Right lobe of liver (tissue), 6 donors: Measurements from ENCODE around the gene RALB. TPM values are rescaled to one million over a fixed set of nuclear protein-coding genes. Genes with fewer than 3 reads are reported as not detected.

Experiments
- ATAC-seq, 4 donors: fragments of 200-7000 bp; cut with Tn5 transposase; one replicate each; pipeline ENCODE4 v1.9.1; 2020; ENCODE audit warnings: mild to moderate bottlenecking in 4 of 4, moderate library complexity in 4 of 4
- DNase-seq, 3 donors: peaks; one replicate each; pipeline ENCODE4 v3.0.0-alpha.2; 2020
- H3K27ac ChIP-seq, 3 donors: fragments of 200-600 bp; one replicate each; pipeline ENCODE4 v1.8.0; 2022
- H3K27me3 ChIP-seq, 2 donors: fragments of 200-600 bp; one replicate each; pipeline ENCODE4 v1.8.0; 2022
- H3K36me3 ChIP-seq, 4 donors: fragments of 200-600 bp; sonication (generic) in 1 of 4; one replicate each; pipeline versions ENCODE4 v1.5.1 to v1.8.0; 2017 to 2022; ENCODE audit warnings: control low read depth in 1 of 4
- H3K4me1 ChIP-seq, 4 donors: fragments of 200-600 bp; sonication (generic) in 1 of 4; one replicate each; pipeline versions ENCODE4 v1.5.1 to v1.8.0; 2017 to 2022; ENCODE audit warnings: control low read depth in 1 of 4
- H3K4me3 ChIP-seq, 3 donors: fragments of 200-600 bp; one replicate each; pipeline ENCODE4 v1.8.0; 2022
- H3K9me3 ChIP-seq, 4 donors: fragments of 200-600 bp; sonication (generic) in 1 of 4; one replicate each; pipeline versions ENCODE4 v1.5.1 to v1.8.0; 2017 to 2022; ENCODE audit warnings: control low read depth in 1 of 4
- POLR2A ChIP-seq: fragments of 450-650 bp; IDR thresholded peaks from one replicate; pipeline ENCODE4 v1.6.1; 2017; ENCODE audit warnings: antibody characterized with exemption, mild to moderate bottlenecking
- WGBS: methylation state at CpG from one replicate; pipeline ENCODE4 v1.1.6; 2018; ENCODE audit warnings: low coverage, low lambda C conversion rate; ENCODE audit not compliant: insufficient coverage; ENCODE audit errors: missing lambda C conversion rate; 5-methylcytosine and 5-hydroxymethylcytosine counted together
- intact Hi-C, 2 donors: fragments of 100-400 bp; cut with DNase I; formaldehyde crosslinking; loops; one replicate each; pipeline versions ENCODE4 v1.11.2 to v1.14.1; 2022
- total RNA-seq, 6 experiments: library from RNA; depleted of rRNA in 2 of 6; stranded (reverse); fragments of >200 nt in 2 of 6; fragmentation: NEBNext Ultra II Directional in 3 of 6; extraction: Animal tissue kit (Norgen Biotek cat#: 25700) in 3 of 6; gene quantifications; one replicate each; pipeline versions ENCODE4 v1.1.0 to v1.2.4, GENCODE V29; 2016 to 2023
- TF ChIP-seq, protein P1 (sequence below), 4 donors: fragments of 200-600 bp in 3 of 4; fragments of 450-650 bp in 1 of 4; IDR thresholded peaks; one replicate each; pipeline versions ENCODE4 v1.5.1 to v1.8.0; 2016 to 2022; ENCODE audit warnings: antibody characterized with exemption in 4 of 4, mild to moderate bottlenecking in 2 of 4
- donor health status: DM: no; HTN: yes; CAD: no.
- donor health status: DM: no; HTN: no; CAD: no.
- donor health status: DM: no; HTN: no; CAD: no.
- donor health status: DM: no; HTN: yes; CAD: no.
- donor health status: DM: no; HTN: yes; CAD: no.

RALB gene
- total RNA-seq, 6 experiments from 2014 or later = 14.5 to 26.8 (median 18.6) TPM

DNA sequence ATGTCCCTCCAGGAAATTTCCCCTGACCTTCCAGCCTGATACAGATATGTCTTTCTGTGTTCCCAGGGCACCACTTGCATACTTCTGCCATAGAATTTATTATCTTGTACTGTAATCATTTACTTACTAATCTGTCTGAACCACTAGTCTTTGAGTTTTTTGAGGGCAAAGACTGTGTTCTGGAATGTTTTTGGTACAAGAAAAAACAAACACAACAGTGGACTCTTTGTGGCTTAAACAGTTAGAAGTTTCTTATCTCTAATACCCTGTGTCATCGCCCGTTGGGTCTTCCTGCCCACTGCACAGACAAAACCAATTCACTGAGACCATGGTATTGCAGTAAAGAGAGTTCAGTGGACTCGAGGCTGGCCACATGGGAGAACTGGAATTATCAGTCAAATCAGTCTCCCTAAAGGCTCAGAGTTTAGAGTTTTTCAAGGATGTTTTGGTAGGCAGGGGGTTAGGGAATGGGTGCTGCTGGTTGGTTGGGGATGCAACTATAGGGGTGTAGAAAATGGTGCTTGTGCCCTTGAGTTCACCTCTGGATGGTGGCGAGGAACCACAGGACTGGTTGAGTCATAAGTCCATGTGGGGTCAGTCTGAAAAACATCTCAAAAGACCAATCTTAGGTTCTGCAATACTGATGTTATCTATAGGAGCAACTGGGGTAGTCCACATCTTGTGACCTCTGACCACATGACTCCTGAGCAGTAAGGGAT lies 20.3 kb downstream of the RALB start:
- Histone ChIP-seq H3K4me1 (no peaks in the 10 kb centered on the region), H3K36me3 (no peaks in the 10 kb centered on the region), H3K4me3 (no peak overlapping the region), H3K27ac (no peak overlapping the region), H3K9me3 (no peaks in the 10 kb centered on the region), H3K27me3 (no peaks in the 10 kb centered on the region)
- intact Hi-C loops = no loop called here
- WGBS = 35% methylated on average over 3 of the region's 4 CpGs
- DNase-seq = no peak
- TF ChIP-seq POLR2A = no peak
- TF ChIP-seq, protein P1, sequence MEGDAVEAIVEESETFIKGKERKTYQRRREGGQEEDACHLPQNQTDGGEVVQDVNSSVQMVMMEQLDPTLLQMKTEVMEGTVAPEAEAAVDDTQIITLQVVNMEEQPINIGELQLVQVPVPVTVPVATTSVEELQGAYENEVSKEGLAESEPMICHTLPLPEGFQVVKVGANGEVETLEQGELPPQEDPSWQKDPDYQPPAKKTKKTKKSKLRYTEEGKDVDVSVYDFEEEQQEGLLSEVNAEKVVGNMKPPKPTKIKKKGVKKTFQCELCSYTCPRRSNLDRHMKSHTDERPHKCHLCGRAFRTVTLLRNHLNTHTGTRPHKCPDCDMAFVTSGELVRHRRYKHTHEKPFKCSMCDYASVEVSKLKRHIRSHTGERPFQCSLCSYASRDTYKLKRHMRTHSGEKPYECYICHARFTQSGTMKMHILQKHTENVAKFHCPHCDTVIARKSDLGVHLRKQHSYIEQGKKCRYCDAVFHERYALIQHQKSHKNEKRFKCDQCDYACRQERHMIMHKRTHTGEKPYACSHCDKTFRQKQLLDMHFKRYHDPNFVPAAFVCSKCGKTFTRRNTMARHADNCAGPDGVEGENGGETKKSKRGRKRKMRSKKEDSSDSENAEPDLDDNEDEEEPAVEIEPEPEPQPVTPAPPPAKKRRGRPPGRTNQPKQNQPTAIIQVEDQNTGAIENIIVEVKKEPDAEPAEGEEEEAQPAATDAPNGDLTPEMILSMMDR (IDR thresholded peaks at IDR 0.05) = no peak
- ATAC-seq = no peak

DNA sequence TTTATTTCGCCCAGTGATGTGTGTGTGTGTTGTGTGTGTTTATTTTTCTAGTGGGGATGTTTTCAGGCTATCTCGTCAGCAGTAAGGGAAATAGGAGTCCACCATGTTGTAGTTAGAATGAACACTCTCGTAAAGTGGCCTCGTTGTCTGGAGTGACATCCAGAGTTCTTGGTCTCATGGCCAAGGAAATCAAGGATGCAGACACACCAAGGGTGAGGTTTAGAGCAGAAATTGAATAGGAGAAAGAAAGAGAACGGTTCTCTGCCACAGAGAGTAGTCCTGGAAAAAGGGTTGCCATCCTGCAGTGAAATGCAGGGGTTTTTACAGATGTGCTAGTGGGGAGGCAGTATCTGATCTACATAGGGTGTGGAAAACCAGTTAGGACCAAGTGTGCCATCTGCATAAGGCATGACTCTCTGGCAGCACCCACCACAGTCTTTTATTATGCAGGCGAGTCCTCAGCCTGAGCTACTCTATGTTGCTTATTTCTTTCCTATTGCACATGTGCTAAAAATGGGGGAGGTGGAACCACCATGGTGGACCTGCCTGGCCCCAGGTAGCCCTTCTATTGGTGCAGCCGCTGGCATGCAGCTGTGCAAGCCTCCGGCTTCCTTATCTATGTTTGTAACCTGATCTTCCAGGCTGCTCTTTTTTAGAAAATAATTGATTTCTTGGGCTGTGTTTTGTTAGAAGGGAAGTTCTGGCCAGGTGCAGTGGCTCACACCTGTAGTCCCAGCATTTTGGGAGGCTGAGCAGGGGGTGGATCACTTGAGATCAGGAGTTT lies 23.2 kb downstream of the RALB start:
- Histone ChIP-seq H3K27ac (no peak overlapping the region), H3K4me3 (no peak overlapping the region), H3K36me3 (no peaks in the 10 kb centered on the region), H3K4me1 (no peaks in the 10 kb centered on the region), H3K27me3 (no peaks in the 10 kb centered on the region), H3K9me3 (no peaks in the 10 kb centered on the region)
- TF ChIP-seq POLR2A = no peak
- TF ChIP-seq, protein P1 (IDR thresholded peaks at IDR 0.05) = no peak
- ATAC-seq = peak in 1 of 4 donors; percentile 30
- DNase-seq = no peak
- intact Hi-C loops = no loop called here
- 80% methylated on average over 7 of the region's 8 CpGs for WGBS

DNA sequence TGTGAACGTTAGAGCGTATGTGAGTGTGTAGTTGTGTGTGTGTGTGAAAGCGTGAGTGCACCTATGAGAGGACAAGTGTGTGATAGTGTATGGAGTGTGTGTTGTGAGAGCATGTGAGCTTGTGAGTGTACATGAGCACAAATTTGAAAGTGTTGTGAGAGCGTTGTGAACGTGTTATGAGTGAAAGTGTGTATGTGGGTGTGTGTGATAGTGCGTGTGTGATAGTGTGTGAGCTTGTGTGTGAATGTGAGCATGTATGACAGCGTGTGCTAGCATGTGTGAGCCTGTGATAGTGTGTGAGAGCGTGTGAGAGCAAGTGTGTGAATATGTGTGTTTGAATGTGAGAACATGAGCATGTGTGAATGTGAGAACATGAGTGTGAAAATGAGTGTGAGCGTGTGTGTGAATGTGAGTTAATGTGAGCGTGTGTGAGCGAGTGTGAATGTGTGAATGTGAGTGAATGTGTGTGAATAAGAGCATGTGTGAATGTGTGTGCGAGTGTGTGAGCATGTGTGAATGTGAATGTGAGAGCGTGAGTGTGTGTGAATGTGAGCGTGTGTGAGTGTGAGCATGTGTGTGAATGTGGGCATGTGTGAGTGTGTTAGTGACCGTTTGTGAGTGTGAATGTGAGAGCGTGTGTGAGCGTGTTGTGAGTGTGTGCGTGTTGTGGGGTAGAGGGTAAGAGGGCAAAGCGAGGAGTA lies 25.0 kb downstream of the RALB start:
- ATAC-seq (no peak), DNase-seq (no peak)
- no peaks in the 10 kb centered on the region for H3K36me3 ChIP-seq
- no peaks in the 10 kb centered on the region for H3K9me3 ChIP-seq
- TF ChIP-seq, protein P1 (IDR thresholded peaks at IDR 0.05) = no peak
- TF ChIP-seq POLR2A = no peak
- H3K27me3 ChIP-seq = no peaks in the 10 kb centered on the region
- WGBS = 89% methylated on average over 19 of the region's 19 CpGs
- intact Hi-C loops = no loop called here
- H3K4me3 ChIP-seq = no peak overlapping the region
- no peaks in the 10 kb centered on the region for H3K4me1 ChIP-seq
- no peak overlapping the region for H3K27ac ChIP-seq

DNA sequence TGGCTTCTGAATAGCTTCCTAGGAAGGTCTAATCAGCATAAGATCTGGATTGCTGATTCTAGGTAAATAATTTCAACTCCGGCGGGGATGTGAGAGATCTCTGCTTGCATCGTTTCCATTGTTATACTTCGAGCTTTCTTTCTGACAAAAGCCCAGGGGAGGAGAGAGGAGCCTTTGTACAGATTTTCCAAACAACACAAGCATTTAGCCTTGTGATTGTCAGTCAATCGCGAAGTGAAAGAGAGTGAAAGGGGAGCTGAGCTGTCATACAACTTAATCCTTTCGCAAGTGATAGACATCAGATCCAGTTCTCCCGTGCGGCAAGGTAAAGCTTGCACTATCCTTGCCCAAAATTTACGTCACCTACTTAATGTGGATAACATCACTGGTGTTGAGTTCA lies 26.2 kb downstream of the RALB start:
- DNase-seq = no peak
- Histone ChIP-seq H3K36me3 (no peaks in the 10 kb centered on the region), H3K27ac (no peak overlapping the region), H3K4me1 (no peaks in the 10 kb centered on the region), H3K9me3 (no peaks in the 10 kb centered on the region), H3K4me3 (no peak overlapping the region), H3K27me3 (no peaks in the 10 kb centered on the region)
- no peak for ATAC-seq
- WGBS = 92% methylated on average over 10 of the region's 10 CpGs
- TF ChIP-seq, protein P1 (IDR thresholded peaks at IDR 0.05) = no peak
- no peak for TF ChIP-seq POLR2A
- intact Hi-C loops = no loop called here
